K562 (cell line): ENCODE data around the gene COL4A2. TPM values are rescaled to one million over a fixed set of nuclear protein-coding genes. Genes with fewer than 3 reads are reported as not detected.

Experiments
- ATAC-seq: fragments of 200-7000 bp; cut with Tn5 transposase; 3 replicates; pipeline ENCODE4 v1.9.1; 2020; ENCODE audit warnings: moderate library complexity
- BruUV-seq: library from RNA; stranded (reverse); fragments of 400-500 nt; replicated peaks from 2 replicates; lab custom pipeline; 2021; lab: Mats Ljungman, UMichigan
- CTCF ChIA-PET: fragments of 300-600 bp; formaldehyde crosslinking; extraction: SDS; loops from one replicate; lab custom pipeline; 2021; ENCODE audit warnings: low intra/inter-chr PET ratio; lab: Yijun Ruan, JAX
- POLR2A ChIA-PET: fragments of 300-600, 350-650 bp; sonication (Branson Sonifier 250); formaldehyde crosslinking; extraction: SDS; loops from one replicate; lab custom pipeline; 2021; ENCODE audit warnings: antibody characterized with exemption, inconsistent platforms; lab: Yijun Ruan, JAX
- DNase-seq, 4 experiments: peaks; one replicate each; pipeline versions ENCODE4 v3.0.0 to v3.0.0-alpha.2; 2011 to 2018; ENCODE audit warnings: low spot score in 3 of 4, mixed read lengths in 3 of 4; ENCODE audit errors: extremely low read depth in 1 of 4
- FAIRE-seq: peaks from 2 replicates; lab custom pipeline; 2011; peaks lifted over from hg19 to GRCh38; lab: Jason Lieb, UNC
- H2AFZ ChIP-seq: 2 replicates; pipeline ENCODE4 v1.6.0; 2011; ENCODE audit warnings: low read depth, low read length, control low read depth, inconsistent platforms
- H3K27ac ChIP-seq: fragments of 200-600 bp; 3 replicates; pipeline ENCODE4 v1.8.0; 2011; ENCODE audit warnings: low read depth, mild to moderate bottlenecking, control low read depth, inconsistent platforms, low read length, moderate library complexity, mixed read lengths; ENCODE audit errors: extremely low read depth
- H3K27me3 ChIP-seq, 2 experiments: fragments of 300-600 bp in 1 of 2; 2 replicates in 1 of 2; 3 replicates in 1 of 2; pipeline versions ENCODE4 v1.6.0 to v1.8.0; 2011; ENCODE audit warnings: inconsistent platforms in 2 of 2, low read length in 2 of 2, mild to moderate bottlenecking in 1 of 2, mixed read lengths in 1 of 2, moderate library complexity in 1 of 2; ENCODE audit not compliant: control insufficient read depth in 2 of 2, insufficient read depth in 2 of 2
- H3K36me3 ChIP-seq: fragments of 300-600 bp; 3 replicates; pipeline ENCODE4 v1.8.0; 2011; ENCODE audit warnings: mild to moderate bottlenecking, low read length, inconsistent platforms; ENCODE audit not compliant: control insufficient read depth, insufficient read depth
- H3K4me1 ChIP-seq, 2 experiments: fragments of 200-600 bp in 1 of 2; replicated peaks in 1 of 2; 2 replicates in 1 of 2; 3 replicates in 1 of 2; pipeline versions ENCODE4 v1.5.1 to v1.8.0; 2011; ENCODE audit warnings: inconsistent platforms in 2 of 2, low read length in 2 of 2, mild to moderate bottlenecking in 1 of 2, mixed read lengths in 1 of 2, moderate library complexity in 1 of 2; ENCODE audit not compliant: control insufficient read depth in 2 of 2, insufficient read depth in 2 of 2
- H3K4me2 ChIP-seq: 2 replicates; pipeline ENCODE4 v1.6.1; 2011; ENCODE audit warnings: low read length, control low read depth, inconsistent platforms, mixed read lengths; ENCODE audit not compliant: insufficient read depth
- H3K4me3 ChIP-seq: fragments of 200-600 bp; sonication (generic), shearing (Covaris generic); 2 replicates; pipeline ENCODE4 v1.5.1; 2016; ENCODE audit warnings: control low read depth, inconsistent platforms
- H3K79me2 ChIP-seq: fragments of 200-600 bp; 3 replicates; pipeline ENCODE4 v1.8.0; 2011; ENCODE audit warnings: low read length, inconsistent platforms; ENCODE audit not compliant: control insufficient read depth, insufficient read depth
- H3K9ac ChIP-seq, 2 experiments: 2 replicates each; pipeline versions ENCODE4 v1.6.0 to v1.6.1; 2011; ENCODE audit warnings: low read depth in 2 of 2, low read length in 2 of 2, control low read depth in 1 of 2, inconsistent platforms in 1 of 2, mild to moderate bottlenecking in 1 of 2, mixed read lengths in 1 of 2; ENCODE audit not compliant: insufficient read depth in 1 of 2
- H3K9me1 ChIP-seq: one replicate; pipeline ENCODE4 v1.6.0; 2011; ENCODE audit warnings: inconsistent platforms, mild to moderate bottlenecking, low read length, moderate library complexity; ENCODE audit not compliant: control insufficient read depth, insufficient read depth
- H3K9me3 ChIP-seq: replicated peaks from 2 replicates; pipeline ENCODE4 v1.5.1; 2011; ENCODE audit warnings: low read depth, low read length, inconsistent platforms; ENCODE audit not compliant: control insufficient read depth, insufficient read depth
- H4K20me1 ChIP-seq: replicated peaks from 2 replicates; pipeline ENCODE4 v1.6.1; 2011; ENCODE audit warnings: low read length, inconsistent platforms, mixed read lengths; ENCODE audit not compliant: control insufficient read depth, insufficient read depth
- CBX1 ChIP-seq: sonication (generic); IDR thresholded peaks from 2 replicates; pipeline ENCODE4 v1.6.1; 2016; ENCODE audit warnings: antibody characterized with exemption, low read depth, mild to moderate bottlenecking
- KAT2B ChIP-seq: IDR thresholded peaks from one replicate; pipeline ENCODE4 v1.6.1; 2012; ENCODE audit warnings: low read depth, mild to moderate bottlenecking, control low read depth, inconsistent platforms, low read length, moderate library complexity
- POLR2B ChIP-seq: fragments of 450-650 bp; IDR thresholded peaks from 2 replicates; pipeline ENCODE4 v1.6.1; 2018; ENCODE audit warnings: low read depth; ENCODE audit not compliant: partially characterized antibody
- RBM22 ChIP-seq: fragments of 200-400 bp; formaldehyde crosslinking; IDR thresholded peaks from 2 replicates; pipeline ENCODE4 v1.6.1; 2018; ENCODE audit warnings: low read length, low read depth; ENCODE audit not compliant: poor library complexity, severe bottlenecking
- SFPQ ChIP-seq: fragments of 200-400 bp; formaldehyde crosslinking; IDR thresholded peaks from 2 replicates; pipeline ENCODE4 v1.6.1; 2017; ENCODE audit warnings: mild to moderate bottlenecking, low read depth, low read length, moderate library complexity
- TAF15 ChIP-seq: fragments of 200-400 bp; formaldehyde crosslinking; IDR thresholded peaks from 2 replicates; pipeline ENCODE4 v1.6.1; 2017; ENCODE audit warnings: mild to moderate bottlenecking, low read depth, low read length, moderate library complexity
- ZC3H4 ChIP-seq: sonication (generic); formaldehyde crosslinking; IDR thresholded peaks from 2 replicates; pipeline ENCODE4 v1.9.0; 2021; ENCODE audit warnings: missing genetic modification reagents, borderline replicate concordance
- ZFX ChIP-seq: sonication (generic); formaldehyde crosslinking; IDR thresholded peaks from 2 replicates; pipeline ENCODE4 v1.8.0; 2022; ENCODE audit warnings: mild to moderate bottlenecking, missing genetic modification reagents, moderate library complexity
- WGBS: fragments of 100-300 bp; shearing (Covaris generic); methylation state at CpG from one replicate; pipeline ENCODE4 v1.1.6; 2016; ENCODE audit warnings: low coverage, mixed read lengths; ENCODE audit not compliant: insufficient coverage; ENCODE audit errors: missing lambda C conversion rate; 5-methylcytosine and 5-hydroxymethylcytosine counted together
- in situ Hi-C: fragments of 300-500 bp; cut with MboI; formaldehyde crosslinking; loops from 4 replicates; pipeline ENCODE4 v1.15.0; 2018; ENCODE audit warnings: inconsistent platforms, mixed read lengths
- intact Hi-C: fragments of 100-400 bp; cut with micrococcal nuclease; formaldehyde crosslinking; loops from 2 replicates; pipeline ENCODE4 v1.14.2; 2022
- polyA plus RNA-seq, 8 experiments: library from polyadenylated mRNA; depleted of rRNA in 4 of 8; stranded (reverse) in 5 of 8; unstranded in 3 of 8; fragments of >200 nt; fragmentation: Nextera tagmentation in 2 of 8; fragmentation: Illumina TruSeq in 1 of 8; extraction: Ambion mirVana in 2 of 8; extraction: Trizol in 1 of 8; gene quantifications; 2 replicates each; pipeline versions ENCODE4 v1.2.1 to v1.2.3, GENCODE V29; 2011 to 2014; ENCODE audit warnings: inconsistent platforms in 1 of 8, missing spikeins in 1 of 8
- total RNA-seq, 7 experiments: library from RNA; depleted of rRNA in 6 of 7; stranded (reverse); fragments of >200 nt in 6 of 7; fragmentation: Illumina TruSeq in 2 of 7; extraction: Trizol in 2 of 7; gene quantifications; 2 replicates each; pipeline versions ENCODE4 v1.2.1 to v1.2.3, GENCODE V29; 2011 to 2021; ENCODE audit warnings: low replicate concordance in 1 of 7
- TF ChIP-seq, protein P1 (sequence below), 2 experiments: fragments of 450-650 bp; IDR thresholded peaks; 2 replicates each; pipeline ENCODE4 v1.6.1; 2016; ENCODE audit warnings: mild to moderate bottlenecking in 2 of 2, borderline replicate concordance in 1 of 2, low read depth in 1 of 2, moderate library complexity in 1 of 2

Gene COL4A2
- total and polyA plus RNA-seq, 9 of the 15 experiments (the other 6 are each of a cell fraction or from before 2014, with no cell fraction given): 0.13 to 15.2 (median 8.1) TPM

- ChIA-PET CTCF (no interaction called here), POLR2A (no interaction called here)
- Histone ChIP-seq H3K27me3 (peaks cover 8 to 65% of the 10 kb centered on the region in 2 experiments), H3K9me1 (no peaks in the 10 kb centered on the region), H3K36me3 (no peaks in the 10 kb centered on the region), H3K4me1 (no peaks in the 10 kb centered on the region; a peak in 1 of 5 replicates), H3K27ac (no peak overlapping the region), H3K4me2 (no peak overlapping the region), H3K4me3 (no peak overlapping the region), H4K20me1 (no peaks in the 10 kb centered on the region), H3K9ac (no peak overlapping the region), H3K9me3 (no peaks in the 10 kb centered on the region), H3K79me2 (no peaks in the 10 kb centered on the region), H2AFZ (no peak overlapping the region)
- no peak for ATAC-seq
- in situ Hi-C loops: no loop called here
- no peak for DNase-seq
- FAIRE-seq: no peak
- WGBS: under 1% methylated on average over 23 of the region's 30 CpGs
- no TSS peak for BruUV-seq
- intact Hi-C loops: no loop called here
- TF ChIP-seq SFPQ: no peak
- no peak for TF ChIP-seq ZFX (CRISPR knock-in tag)
- TF ChIP-seq KAT2B: no peak
- TF ChIP-seq POLR2B: no peak
- no peak for TF ChIP-seq ZC3H4
- TF ChIP-seq TAF15: no peak
- TF ChIP-seq, protein P1, sequence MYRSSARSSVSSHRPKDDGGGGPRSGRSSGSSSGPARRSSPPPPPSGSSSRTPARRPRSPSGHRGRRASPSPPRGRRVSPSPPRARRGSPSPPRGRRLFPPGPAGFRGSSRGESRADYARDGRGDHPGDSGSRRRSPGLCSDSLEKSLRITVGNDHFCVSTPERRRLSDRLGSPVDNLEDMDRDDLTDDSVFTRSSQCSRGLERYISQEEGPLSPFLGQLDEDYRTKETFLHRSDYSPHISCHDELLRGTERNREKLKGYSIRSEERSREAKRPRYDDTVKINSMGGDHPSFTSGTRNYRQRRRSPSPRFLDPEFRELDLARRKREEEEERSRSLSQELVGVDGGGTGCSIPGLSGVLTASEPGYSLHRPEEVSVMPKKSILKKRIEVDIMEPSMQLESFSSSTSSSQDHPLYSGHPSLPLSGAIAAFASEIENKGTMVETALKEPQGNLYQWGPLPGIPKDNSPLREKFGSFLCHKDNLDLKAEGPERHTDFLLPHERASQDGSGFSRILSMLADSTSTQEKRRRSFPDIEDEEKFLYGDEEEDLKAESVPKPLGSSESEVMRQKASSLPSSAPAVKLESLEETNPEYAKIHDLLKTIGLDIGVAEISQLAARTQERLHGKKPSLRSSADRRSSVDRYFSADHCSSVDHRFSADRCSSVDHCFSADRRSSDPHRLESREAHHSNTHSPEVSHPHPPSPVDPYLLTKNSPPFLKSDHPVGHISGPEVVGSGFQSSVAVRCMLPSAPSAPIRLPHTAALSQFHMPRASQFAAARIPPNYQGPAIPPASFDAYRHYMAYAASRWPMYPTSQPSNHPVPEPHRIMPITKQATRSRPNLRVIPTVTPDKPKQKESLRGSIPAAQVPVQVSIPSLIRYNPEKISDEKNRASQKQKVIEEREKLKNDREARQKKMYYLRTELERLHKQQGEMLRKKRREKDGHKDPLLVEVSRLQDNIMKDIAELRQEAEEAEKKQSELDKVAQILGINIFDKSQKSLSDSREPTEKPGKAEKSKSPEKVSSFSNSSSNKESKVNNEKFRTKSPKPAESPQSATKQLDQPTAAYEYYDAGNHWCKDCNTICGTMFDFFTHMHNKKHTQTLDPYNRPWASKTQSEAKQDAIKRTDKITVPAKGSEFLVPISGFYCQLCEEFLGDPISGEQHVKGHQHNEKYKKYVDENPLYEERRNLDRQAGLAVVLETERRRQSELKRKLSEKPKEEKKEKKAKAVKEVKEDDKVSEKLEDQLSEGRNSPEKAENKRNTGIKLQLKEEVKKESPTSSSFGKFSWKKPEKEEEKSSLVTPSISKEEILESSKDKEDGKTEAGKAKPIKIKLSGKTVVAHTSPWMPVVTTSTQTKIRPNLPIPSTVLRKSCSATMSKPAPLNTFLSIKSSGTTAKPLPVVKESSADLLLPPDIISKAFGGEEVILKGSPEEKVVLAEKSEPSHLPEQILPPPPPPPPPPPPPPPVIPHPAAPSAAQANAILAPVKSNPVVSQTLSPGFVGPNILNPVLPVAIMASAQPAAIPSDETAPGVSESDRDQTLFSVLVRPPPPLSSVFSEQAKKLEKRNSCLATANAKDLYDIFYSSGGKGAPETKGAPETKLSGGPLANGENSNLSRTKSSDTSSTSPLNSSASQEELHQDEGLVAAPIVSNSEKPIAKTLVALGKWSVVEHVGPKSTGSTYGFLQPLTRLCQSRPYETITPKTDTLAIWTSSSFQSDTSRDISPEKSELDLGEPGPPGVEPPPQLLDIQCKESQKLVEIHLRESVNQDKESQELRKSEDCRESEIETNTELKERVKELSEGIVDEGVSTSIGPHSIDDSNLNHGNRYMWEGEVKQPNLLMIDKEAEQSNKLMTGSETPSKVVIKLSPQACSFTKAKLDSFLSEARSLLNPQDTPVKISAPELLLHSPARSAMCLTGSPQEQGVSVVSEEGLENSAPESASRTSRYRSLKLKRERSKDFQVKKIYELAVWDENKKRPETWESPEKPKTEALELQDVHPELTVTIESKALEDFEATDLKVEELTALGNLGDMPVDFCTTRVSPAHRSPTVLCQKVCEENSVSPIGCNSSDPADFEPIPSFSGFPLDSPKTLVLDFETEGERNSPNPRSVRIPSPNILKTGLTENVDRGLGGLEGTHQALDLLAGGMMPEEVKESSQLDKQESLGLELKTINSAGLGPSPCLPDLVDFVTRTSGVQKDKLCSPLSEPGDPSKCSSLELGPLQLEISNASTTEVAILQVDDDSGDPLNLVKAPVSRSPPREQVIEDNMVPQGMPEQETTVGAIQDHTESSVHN (IDR thresholded peaks at IDR 0.05; ENCODE audit: borderline replicate concordance in 1 of 2, low read depth in 1 of 2): no peak
- TF ChIP-seq RBM22: no peak
- TF ChIP-seq CBX1: no peak
These were observed 4.6 kb downstream of the COL4A2 start for GRCh38 chr13:110311443-110312338.
